Neural crest cell (in vitro differentiated cells): ENCODE data around the gene CFAP54. TPM values are rescaled to one million over a fixed set of nuclear protein-coding genes. Genes with fewer than 3 reads are reported as not detected.

Experiments
- DNase-seq: peaks from one replicate; pipeline ENCODE4 v3.0.0; 2021; ENCODE audit warnings: low read depth, mixed read lengths, low spot score
- H3K27ac Mint-ChIP-seq: one replicate; pipeline ENCODE4 v1.8.0; 2021; ENCODE audit warnings: mild to moderate bottlenecking, mixed read lengths; ENCODE audit not compliant: unreplicated experiment
- H3K27me3 Mint-ChIP-seq: 2 replicates; pipeline ENCODE4 v1.8.0; 2021; ENCODE audit warnings: low read depth, mild to moderate bottlenecking, mixed read lengths
- H3K36me3 Mint-ChIP-seq: 2 replicates; pipeline ENCODE4 v1.8.0; 2021; ENCODE audit warnings: low read depth, mild to moderate bottlenecking, mixed read lengths
- H3K4me1 Mint-ChIP-seq: 2 replicates; pipeline ENCODE4 v1.8.0; 2021; ENCODE audit warnings: mixed read lengths
- H3K4me3 Mint-ChIP-seq: one replicate; pipeline ENCODE4 v1.8.0; 2021; ENCODE audit warnings: mild to moderate bottlenecking, mixed read lengths
- H3K9me3 Mint-ChIP-seq: 2 replicates; pipeline ENCODE4 v1.8.0; 2021; ENCODE audit warnings: mixed read lengths
- CTCF ChIP-seq: fragments of 200-600 bp; sonication (generic); conservative IDR thresholded peaks from 2 replicates; pipeline ENCODE4 v1.5.0; 2021; ENCODE audit warnings: antibody characterized with exemption, mild to moderate bottlenecking
- total RNA-seq: library from RNA; stranded (reverse); gene quantifications from 2 replicates; pipeline ENCODE4 v1.2.1, GENCODE V29; 2021

Gene CFAP54
- total RNA-seq, 1 donor from 2014 or later: 3.1 TPM

- H3K36me3 Mint-ChIP-seq: peaks cover 4% of the 10 kb centered on the region
- no peak overlapping the region for H3K27ac Mint-ChIP-seq
- H3K4me1 Mint-ChIP-seq: peaks cover 16% of the 10 kb centered on the region
- TF ChIP-seq CTCF: no peak
- H3K27me3 Mint-ChIP-seq: no peaks in the 10 kb centered on the region
- no peak for DNase-seq
- peaks cover 12% of the 10 kb centered on the region for H3K9me3 Mint-ChIP-seq
- no peak overlapping the region for H3K4me3 Mint-ChIP-seq
Observed at GRCh38 chr12:96810057-96810456, 320.7 kb downstream of the CFAP54 start.

GRCh38 chr12:96810477-96810876 lies 321.1 kb downstream of the CFAP54 start:
- Mint-ChIP-seq H3K4me1 (peaks cover 16% of the 10 kb centered on the region), H3K9me3 (peaks cover 8% of the 10 kb centered on the region), H3K36me3 (peaks cover 4% of the 10 kb centered on the region), H3K27ac (no peak overlapping the region), H3K4me3 (no peak overlapping the region), H3K27me3 (no peaks in the 10 kb centered on the region)
- TF ChIP-seq CTCF: no peak
- DNase-seq: no peak

- Mint-ChIP-seq H3K4me1 (peaks cover 16% of the 10 kb centered on the region), H3K36me3 (peaks cover 4% of the 10 kb centered on the region), H3K27me3 (no peaks in the 10 kb centered on the region), H3K9me3 (peaks cover 8% of the 10 kb centered on the region), H3K4me3 (no peak overlapping the region), H3K27ac (no peak overlapping the region)
- TF ChIP-seq CTCF: no peak
- no peak for DNase-seq
Observed at GRCh38 chr12:96811083-96811482, 321.7 kb downstream of the CFAP54 start.

- Mint-ChIP-seq H3K9me3 (peaks cover 8% of the 10 kb centered on the region), H3K27ac (no peak overlapping the region), H3K4me1 (peaks cover 16% of the 10 kb centered on the region), H3K27me3 (no peaks in the 10 kb centered on the region), H3K36me3 (peaks cover 6% of the 10 kb centered on the region), H3K4me3 (no peak overlapping the region)
- no peak for TF ChIP-seq CTCF
- DNase-seq: no peak
Observed at GRCh38 chr12:96812153-96812552, 322.8 kb downstream of the CFAP54 start.

GRCh38 chr12:96814200-96814599 lies 324.8 kb downstream of the CFAP54 start:
- Mint-ChIP-seq H3K36me3 (peaks cover 6% of the 10 kb centered on the region), H3K9me3 (peaks cover 4% of the 10 kb centered on the region), H3K4me3 (no peak overlapping the region), H3K27me3 (no peaks in the 10 kb centered on the region), H3K4me1 (peaks cover 16% of the 10 kb centered on the region), H3K27ac (no peak overlapping the region)
- DNase-seq: no peak
- TF ChIP-seq CTCF: no peak

GRCh38 chr12:96821592-96821991 lies 332.2 kb downstream of the CFAP54 start:
- peaks cover 7% of the 10 kb centered on the region for H3K36me3 Mint-ChIP-seq
- H3K4me1 Mint-ChIP-seq: no peaks in the 10 kb centered on the region
- H3K9me3 Mint-ChIP-seq: peaks cover 6% of the 10 kb centered on the region
- TF ChIP-seq CTCF: no peak
- H3K27ac Mint-ChIP-seq: no peak overlapping the region
- no peak overlapping the region for H3K4me3 Mint-ChIP-seq
- H3K27me3 Mint-ChIP-seq: no peaks in the 10 kb centered on the region
- DNase-seq: no peak
